GM18508 (cell line): ENCODE results near the gene MAN1C1.

Source experiments
- ATAC-seq: cut with Tn5 transposase; IDR thresholded peaks from one replicate; pipeline ENCODE4 v1.9.1; 2021; ENCODE audit warnings: moderate number of reproducible peaks; ENCODE audit not compliant: insufficient read depth, unreplicated experiment

The MAN1C1 gene

GRCh38 chr1:25747046-25747719 lies 130.6 kb downstream of the MAN1C1 start:
- no peak for ATAC-seq

- no peak for ATAC-seq
These were observed 132.1 kb downstream of the MAN1C1 start for GRCh38 chr1:25748531-25749205.

- no peak for ATAC-seq
These were observed 134.5 kb downstream of the MAN1C1 start for GRCh38 chr1:25750923-25751605.

- no peak for ATAC-seq
These were observed 138.0 kb downstream of the MAN1C1 start for GRCh38 chr1:25754470-25755181.

- no peak for ATAC-seq
These were observed 139.0 kb downstream of the MAN1C1 start for GRCh38 chr1:25755475-25756125.

- ATAC-seq: no peak
These were observed 139.6 kb downstream of the MAN1C1 start for GRCh38 chr1:25756215-25756614.

- ATAC-seq: no peak
These were observed 140.7 kb downstream of the MAN1C1 start for GRCh38 chr1:25757151-25757845.

- no peak for ATAC-seq
These were observed 141.2 kb downstream of the MAN1C1 start for GRCh38 chr1:25757846-25758185.

GRCh38 chr1:25758466-25759070 lies 142.0 kb downstream of the MAN1C1 start:
- no peak for ATAC-seq

- no peak for ATAC-seq
These were observed 143.6 kb downstream of the MAN1C1 start for GRCh38 chr1:25760122-25760719.

GRCh38 chr1:25760871-25761270 lies 144.3 kb downstream of the MAN1C1 start:
- ATAC-seq: no peak

- ATAC-seq: no peak
These were observed 146.9 kb downstream of the MAN1C1 start for GRCh38 chr1:25763493-25763892.

GRCh38 chr1:25765136-25765922 lies 148.7 kb downstream of the MAN1C1 start:
- no peak for ATAC-seq

GRCh38 chr1:25765923-25766589 lies 149.5 kb downstream of the MAN1C1 start:
- ATAC-seq: no peak

- no peak for ATAC-seq
These were observed 150.3 kb downstream of the MAN1C1 start for GRCh38 chr1:25766721-25767436.

GRCh38 chr1:25767437-25767770 lies 150.8 kb downstream of the MAN1C1 start:
- no peak for ATAC-seq

GRCh38 chr1:25768999-25769398 lies 152.4 kb downstream of the MAN1C1 start:
- ATAC-seq: no peak
